22Rv1 (cell line): ENCODE data around the gene DEGS2.

Experiments
- H3K27ac ChIP-seq: fragments of 450-650 bp; 2 replicates; pipeline ENCODE4 v1.5.1; 2017
- CTCF ChIP-seq: fragments of 450-650 bp; IDR thresholded peaks from 2 replicates; pipeline ENCODE4 v1.5.1; 2017; ENCODE audit warnings: mild to moderate bottlenecking
- ZFX ChIP-seq: fragments of 450-650 bp; IDR thresholded peaks from 2 replicates; pipeline ENCODE4 v1.6.1; 2017; ENCODE audit warnings: antibody characterized with exemption, borderline replicate concordance

The DEGS2 gene

GRCh38 chr14:100132903-100133510 is 26.4 kb downstream of the DEGS2 start:
- no peak for TF ChIP-seq ZFX
- TF ChIP-seq CTCF = no peak

GRCh38 chr14:100132161-100132902 is 27.1 kb downstream of the DEGS2 start:
- no peak overlapping the region for H3K27ac ChIP-seq
- TF ChIP-seq ZFX (no peak), CTCF (no peak)

More at GRCh38 chr14:100132903-100133510, 26.4 kb downstream of the DEGS2 start:
- no peak overlapping the region for H3K27ac ChIP-seq

- TF ChIP-seq ZFX (no peak), CTCF (no peak; the same call in 1 of the 2 replicates)
- H3K27ac ChIP-seq = peak overlapping the region; percentile 62
These were observed 28.3 kb downstream of the DEGS2 start for GRCh38 chr14:100131181-100131580.

- no peak for TF ChIP-seq CTCF
- H3K27ac ChIP-seq = peak overlapping the region; percentile 62
These were observed 28.9 kb downstream of the DEGS2 start for GRCh38 chr14:100130521-100130920.

- H3K27ac ChIP-seq = no peak overlapping the region
- no peak for TF ChIP-seq ZFX
- TF ChIP-seq CTCF = no peak
These were observed 30.3 kb downstream of the DEGS2 start for GRCh38 chr14:100129161-100129589.

GRCh38 chr14:100128688-100129087 is 30.8 kb downstream of the DEGS2 start:
- TF ChIP-seq CTCF (no peak), ZFX (no peak)
- H3K27ac ChIP-seq = no peak overlapping the region

GRCh38 chr14:100127853-100128455 is 31.5 kb downstream of the DEGS2 start:
- TF ChIP-seq ZFX = no peak
- TF ChIP-seq CTCF = no peak
- H3K27ac ChIP-seq = no peak overlapping the region
